Mesendoderm (in vitro differentiated cells): Measurements from ENCODE around the gene ZBTB4.

Experiments used
- DNase-seq: peaks from one replicate; pipeline ENCODE4 v3.0.0; 2013
- H2AK5ac ChIP-seq: 2 replicates; pipeline ENCODE4 v1.6.1; 2013; ENCODE audit warnings: low read length, inconsistent platforms
- H2BK120ac ChIP-seq: 2 replicates; pipeline ENCODE4 v1.6.1; 2013; ENCODE audit warnings: low read depth, mild to moderate bottlenecking, low read length, moderate library complexity, mixed read lengths
- H2BK15ac ChIP-seq: replicated peaks from 2 replicates; pipeline ENCODE4 v1.6.1; 2013; ENCODE audit warnings: low read depth, mild to moderate bottlenecking, moderate library complexity
- H2BK5ac ChIP-seq: 2 replicates; pipeline ENCODE4 v1.6.1; 2013; ENCODE audit warnings: low read length, inconsistent platforms
- H3K18ac ChIP-seq: 2 replicates; pipeline ENCODE4 v1.6.1; 2013; ENCODE audit warnings: mild to moderate bottlenecking, low read length, mixed read lengths
- H3K23ac ChIP-seq: one replicate; pipeline ENCODE4 v1.6.1; 2013; ENCODE audit warnings: low read length
- H3K27ac ChIP-seq: 2 replicates; pipeline ENCODE4 v1.5.1; 2013; ENCODE audit warnings: low read depth, mild to moderate bottlenecking, inconsistent platforms, low read length, moderate library complexity
- H3K27me3 ChIP-seq: 2 replicates; pipeline ENCODE4 v1.6.1; 2013; ENCODE audit warnings: low read length, control low read depth, mild to moderate bottlenecking, inconsistent platforms; ENCODE audit not compliant: insufficient read depth, poor library complexity
- H3K36me3 ChIP-seq: 2 replicates; pipeline ENCODE4 v1.6.1; 2013; ENCODE audit warnings: low read length, inconsistent platforms; ENCODE audit not compliant: control insufficient read depth, insufficient read depth
- H3K4ac ChIP-seq: one replicate; pipeline ENCODE4 v1.6.1; 2013; ENCODE audit warnings: low read depth, mild to moderate bottlenecking, low read length, moderate library complexity
- H3K4me1 ChIP-seq: 2 replicates; pipeline ENCODE4 v1.6.1; 2013; ENCODE audit warnings: low read depth, low read length, inconsistent platforms; ENCODE audit not compliant: control insufficient read depth
- H3K4me2 ChIP-seq: 2 replicates; pipeline ENCODE4 v1.6.1; 2013; ENCODE audit warnings: low read length
- H3K4me3 ChIP-seq: 2 replicates; pipeline ENCODE4 v1.5.1; 2013; ENCODE audit warnings: mild to moderate bottlenecking, low read length
- H3K56ac ChIP-seq: one replicate; pipeline ENCODE4 v1.6.1; 2013; ENCODE audit warnings: low read length
- H3K79me1 ChIP-seq: 2 replicates; pipeline ENCODE4 v1.6.1; 2013; ENCODE audit warnings: low read length, inconsistent platforms
- H3K79me2 ChIP-seq: 2 replicates; pipeline ENCODE4 v1.6.1; 2013; ENCODE audit warnings: mild to moderate bottlenecking, low read length; ENCODE audit not compliant: control insufficient read depth, insufficient read depth
- H3K9ac ChIP-seq: 2 replicates; pipeline ENCODE4 v1.6.1; 2013; ENCODE audit warnings: low read length, inconsistent platforms
- H4K5ac ChIP-seq: one replicate; pipeline ENCODE4 v1.6.1; 2013; ENCODE audit warnings: low read length
- H4K8ac ChIP-seq: one replicate; pipeline ENCODE4 v1.6.1; 2013; ENCODE audit warnings: low read depth, mild to moderate bottlenecking, control low read depth, low read length, moderate library complexity
- WGBS: extraction: QIAGEN DNeasy Blood & Tissue Kit; methylation state at CpG from one replicate; pipeline ENCODE4 v1.1.7; 2013; ENCODE audit warnings: low lambda C conversion rate, missing lambda C conversion rate; ENCODE audit not compliant: insufficient coverage; ENCODE audit errors: extremely low coverage; 5-methylcytosine and 5-hydroxymethylcytosine counted together

The ZBTB4 gene

GRCh38 chr17:7432296-7432695 is 47.1 kb downstream of the ZBTB4 start:
- Histone ChIP-seq H3K4me1 (no peaks in the 10 kb centered on the region), H3K56ac (no peak overlapping the region), H2BK120ac (no peak overlapping the region), H3K23ac (no peak overlapping the region), H2BK5ac (no peak overlapping the region), H4K8ac (no peak overlapping the region), H4K5ac (no peak overlapping the region), H3K4me3 (no peak overlapping the region), H2BK15ac (no peak overlapping the region), H3K4me2 (no peak overlapping the region), H3K18ac (no peak overlapping the region), H3K36me3 (no peaks in the 10 kb centered on the region), H3K4ac (no peak overlapping the region), H2AK5ac (no peak overlapping the region), H3K27ac (no peak overlapping the region), H3K79me1 (no peaks in the 10 kb centered on the region), H3K9ac (no peak overlapping the region), H3K27me3 (no peaks in the 10 kb centered on the region), H3K79me2 (no peaks in the 10 kb centered on the region)
- no peak for DNase-seq
- WGBS = no CpG with 5 or more reads among the region's 11 CpGs

- Histone ChIP-seq H3K36me3 (no peaks in the 10 kb centered on the region), H4K8ac (no peak overlapping the region), H2BK5ac (no peak overlapping the region), H3K27ac (no peak overlapping the region), H3K23ac (no peak overlapping the region), H3K56ac (no peak overlapping the region), H2BK120ac (no peak overlapping the region), H3K4ac (no peak overlapping the region), H2AK5ac (no peak overlapping the region), H4K5ac (no peak overlapping the region), H2BK15ac (no peak overlapping the region), H3K9ac (no peak overlapping the region), H3K4me2 (no peak overlapping the region), H3K18ac (no peak overlapping the region), H3K27me3 (no peaks in the 10 kb centered on the region), H3K79me2 (no peaks in the 10 kb centered on the region), H3K4me1 (no peaks in the 10 kb centered on the region), H3K79me1 (no peaks in the 10 kb centered on the region), H3K4me3 (no peak overlapping the region)
- DNase-seq = no peak
- WGBS = no CpG with 5 or more reads among the region's 1 CpG
Observed at GRCh38 chr17:7431231-7431630, 48.2 kb downstream of the ZBTB4 start.

- Histone ChIP-seq H3K4me1 (no peaks in the 10 kb centered on the region), H3K27me3 (no peaks in the 10 kb centered on the region), H3K4me2 (no peak overlapping the region), H3K27ac (no peak overlapping the region), H3K56ac (no peak overlapping the region), H3K4ac (no peak overlapping the region), H3K4me3 (no peak overlapping the region), H2AK5ac (no peak overlapping the region), H2BK120ac (no peak overlapping the region), H4K8ac (no peak overlapping the region), H3K79me1 (no peaks in the 10 kb centered on the region), H3K36me3 (no peaks in the 10 kb centered on the region), H3K79me2 (no peaks in the 10 kb centered on the region), H2BK15ac (no peak overlapping the region), H4K5ac (no peak overlapping the region), H3K18ac (no peak overlapping the region), H3K23ac (no peak overlapping the region), H3K9ac (no peak overlapping the region), H2BK5ac (no peak overlapping the region)
- WGBS = no CpG with 5 or more reads among the region's 10 CpGs
- DNase-seq = no peak
Observed at GRCh38 chr17:7429722-7430121, 49.7 kb downstream of the ZBTB4 start.

GRCh38 chr17:7428557-7428956 is 50.9 kb downstream of the ZBTB4 start, which contains the start of gene SPEM3:
TSS of gene SPEM3 (plus strand) at chr17:7428857. CDS start at chr17:7428903, 46 bp downstream.
- Histone ChIP-seq H3K79me1 (no peaks in the 10 kb centered on the region), H3K27me3 (no peaks in the 10 kb centered on the region), H3K56ac (no peak within 1 kb of the TSS), H3K79me2 (no peaks in the 10 kb centered on the region), H3K27ac (no peak within 1 kb of the TSS), H2BK5ac (no peak within 1 kb of the TSS), H2BK120ac (no peak within 1 kb of the TSS), H3K4ac (no peak within 1 kb of the TSS), H3K23ac (no peak within 1 kb of the TSS), H3K4me3 (no peak within 1 kb of the TSS), H4K8ac (no peak within 1 kb of the TSS), H3K18ac (no peak within 1 kb of the TSS), H3K4me2 (no peak within 1 kb of the TSS), H3K36me3 (no peaks in the 10 kb centered on the region), H2AK5ac (no peak within 1 kb of the TSS), H3K9ac (no peak within 1 kb of the TSS), H4K5ac (no peak within 1 kb of the TSS), H2BK15ac (no peak within 1 kb of the TSS), H3K4me1 (no peaks in the 10 kb centered on the region)
- no peak for DNase-seq
- WGBS = no CpG with 5 or more reads among the region's 5 CpGs

GRCh38 chr17:7427549-7427948 is 51.9 kb downstream of the ZBTB4 start:
- Histone ChIP-seq H2BK5ac (no peak overlapping the region), H2BK15ac (no peak overlapping the region), H3K79me1 (no peaks in the 10 kb centered on the region), H4K5ac (no peak overlapping the region), H3K4me1 (no peaks in the 10 kb centered on the region), H2BK120ac (no peak overlapping the region), H3K27me3 (no peaks in the 10 kb centered on the region), H4K8ac (no peak overlapping the region), H3K9ac (no peak overlapping the region), H3K18ac (no peak overlapping the region), H3K4me3 (no peak overlapping the region), H3K4ac (no peak overlapping the region), H2AK5ac (no peak overlapping the region), H3K56ac (no peak overlapping the region), H3K36me3 (no peaks in the 10 kb centered on the region), H3K27ac (no peak overlapping the region), H3K79me2 (no peaks in the 10 kb centered on the region), H3K4me2 (no peak overlapping the region), H3K23ac (no peak overlapping the region)
- no CpG with 5 or more reads among the region's 7 CpGs for WGBS
- no peak for DNase-seq

GRCh38 chr17:7426896-7427489 is 52.4 kb downstream of the ZBTB4 start:
- H2BK120ac ChIP-seq = no peak overlapping the region
- H3K23ac ChIP-seq = no peak overlapping the region
- H4K5ac ChIP-seq = no peak overlapping the region
- no peak overlapping the region for H3K4me2 ChIP-seq
- no peak overlapping the region for H2BK5ac ChIP-seq
- no peaks in the 10 kb centered on the region for H3K79me1 ChIP-seq
- no peak overlapping the region for H3K4ac ChIP-seq
- H3K27me3 ChIP-seq = no peaks in the 10 kb centered on the region
- H2BK15ac ChIP-seq = no peak overlapping the region
- H3K36me3 ChIP-seq = no peaks in the 10 kb centered on the region
- H3K79me2 ChIP-seq = no peaks in the 10 kb centered on the region
- H3K4me1 ChIP-seq = no peaks in the 10 kb centered on the region
- H3K27ac ChIP-seq = no peak overlapping the region
- no CpG with 5 or more reads among the region's 29 CpGs for WGBS
- H3K18ac ChIP-seq = no peak overlapping the region
- H4K8ac ChIP-seq = no peak overlapping the region
- H3K4me3 ChIP-seq = no peak overlapping the region
- no peak overlapping the region for H3K56ac ChIP-seq
- H3K9ac ChIP-seq = no peak overlapping the region
- no peak for DNase-seq
- H2AK5ac ChIP-seq = no peak overlapping the region
